22Rv1 (cell line): Measurements from ENCODE around the gene NR2F1-AS1.

ENCODE experiments used
- CTCF ChIP-seq: fragments of 450-650 bp; IDR thresholded peaks from 2 replicates; pipeline ENCODE4 v1.5.1; 2017; ENCODE audit warnings: mild to moderate bottlenecking
- ZFX ChIP-seq: fragments of 450-650 bp; IDR thresholded peaks from 2 replicates; pipeline ENCODE4 v1.6.1; 2017; ENCODE audit warnings: antibody characterized with exemption, borderline replicate concordance

DNA sequence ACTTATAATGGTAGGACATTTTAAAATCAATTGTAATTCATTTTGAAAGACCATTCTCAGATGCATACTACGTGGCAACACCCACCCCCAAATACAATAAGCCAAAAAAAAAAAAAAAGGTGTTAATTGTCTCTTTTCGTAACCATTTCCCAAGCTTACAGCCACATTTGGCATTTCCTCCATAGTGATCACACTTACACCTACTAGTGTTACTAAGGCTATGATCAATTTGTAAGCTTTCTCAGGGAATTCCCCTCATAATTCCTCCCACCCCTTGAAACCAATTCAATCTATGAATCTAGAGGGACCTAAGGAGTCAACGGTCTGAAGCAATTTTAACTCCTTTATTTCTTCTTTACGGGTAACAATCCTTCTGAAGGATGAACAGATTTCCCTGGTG, 42.1 kb upstream of the NR2F1-AS1 start:
- TF ChIP-seq CTCF: no peak
- no peak for TF ChIP-seq ZFX
